ENCODE measurements around the gene OSBPL7. TPM values are rescaled to one million over a fixed set of nuclear protein-coding genes. Genes with fewer than 3 reads are reported as not detected.

The OSBPL7 gene
- total RNA-seq, 4 donors from 2014 or later: 0.89 to 4.6 (median 1.6) TPM

DNA sequence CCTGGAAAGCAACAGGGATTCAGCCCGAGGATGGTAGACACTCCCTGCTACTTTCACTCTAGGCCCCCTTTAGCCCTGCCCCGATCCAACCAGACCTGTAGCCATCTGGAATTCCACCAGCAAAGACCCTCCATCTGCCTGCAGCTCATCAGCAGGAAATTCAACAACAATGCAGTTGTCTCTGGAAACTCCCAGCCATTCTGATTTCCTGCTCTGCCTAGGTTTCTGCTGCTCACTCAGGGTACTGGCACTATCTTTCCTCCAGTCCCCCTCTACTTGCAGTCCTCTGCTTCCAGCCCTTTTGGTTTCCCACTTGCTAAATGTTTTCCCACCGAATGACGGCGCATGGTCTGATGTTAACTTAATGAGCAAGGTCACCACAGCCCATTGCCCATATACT lies 32.0 kb upstream of the OSBPL7 start:
- DNase-seq: no peak
- peaks cover 81 to 85% (median 81%) of the 10 kb centered on the region in 3 donors for H3K27me3 ChIP-seq
- no peak overlapping the region for H3K27ac ChIP-seq

DNA sequence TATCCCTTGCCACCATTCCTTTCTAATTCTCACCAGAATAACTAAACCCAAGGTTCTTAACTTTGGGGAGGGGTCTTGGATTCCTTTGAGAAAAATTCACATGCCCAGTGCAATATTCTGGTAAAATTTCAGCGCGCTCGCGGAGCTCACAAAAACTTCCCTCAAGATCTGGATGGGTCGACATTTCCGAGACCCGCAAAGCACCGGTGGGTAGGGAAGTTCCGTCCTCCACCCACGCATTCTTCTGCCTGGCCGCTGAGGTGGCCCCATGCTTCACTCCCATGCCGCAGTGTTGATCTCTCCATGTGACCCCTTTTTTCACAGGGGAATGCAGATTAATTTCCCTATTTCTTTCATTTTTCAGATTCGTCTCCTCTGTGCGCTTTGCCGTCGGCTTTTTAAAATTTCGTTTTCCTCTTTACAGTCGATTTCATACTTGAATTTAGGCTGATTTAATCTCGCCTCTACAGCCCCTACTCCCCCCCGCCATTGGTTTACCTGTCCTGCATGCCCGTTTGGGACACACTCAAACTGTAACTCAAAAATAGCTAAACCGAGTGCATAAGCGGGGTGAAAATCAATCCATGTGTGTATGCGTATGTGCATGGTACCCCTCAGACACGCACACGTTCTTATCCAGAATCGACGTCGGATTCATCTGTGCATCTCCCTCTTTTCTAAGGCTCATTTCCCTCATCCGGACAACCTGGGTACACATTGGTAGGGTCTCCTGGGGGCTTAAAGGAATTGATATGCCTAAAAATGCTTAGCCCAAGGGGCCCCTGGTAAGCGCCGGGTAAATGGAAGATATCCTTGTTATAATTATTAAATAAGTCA lies 30.7 kb upstream of the OSBPL7 start:
- intact Hi-C loops (cut with DNase I; ENCODE audit: low total_unique reads): no loop called here
- Histone ChIP-seq H3K9me3 (no peaks in the 10 kb centered on the region), H3K4me3 (no peak overlapping the region), H3K27me3 (peaks cover 94 to 98% (median 94%) of the 10 kb centered on the region in 3 donors), H3K27ac (no peak overlapping the region), H3K4me1 (peaks cover 5 to 16% of the 10 kb centered on the region in 2 donors), H3K36me3 (no peaks in the 10 kb centered on the region)
- DNase-seq (no peak), ATAC-seq (no peak)
- in situ Hi-C loops (cut with MboI; ENCODE audit: low sequenced_read_pairs in 4 of 4): no loop called here
- TF ChIP-seq, protein P1, sequence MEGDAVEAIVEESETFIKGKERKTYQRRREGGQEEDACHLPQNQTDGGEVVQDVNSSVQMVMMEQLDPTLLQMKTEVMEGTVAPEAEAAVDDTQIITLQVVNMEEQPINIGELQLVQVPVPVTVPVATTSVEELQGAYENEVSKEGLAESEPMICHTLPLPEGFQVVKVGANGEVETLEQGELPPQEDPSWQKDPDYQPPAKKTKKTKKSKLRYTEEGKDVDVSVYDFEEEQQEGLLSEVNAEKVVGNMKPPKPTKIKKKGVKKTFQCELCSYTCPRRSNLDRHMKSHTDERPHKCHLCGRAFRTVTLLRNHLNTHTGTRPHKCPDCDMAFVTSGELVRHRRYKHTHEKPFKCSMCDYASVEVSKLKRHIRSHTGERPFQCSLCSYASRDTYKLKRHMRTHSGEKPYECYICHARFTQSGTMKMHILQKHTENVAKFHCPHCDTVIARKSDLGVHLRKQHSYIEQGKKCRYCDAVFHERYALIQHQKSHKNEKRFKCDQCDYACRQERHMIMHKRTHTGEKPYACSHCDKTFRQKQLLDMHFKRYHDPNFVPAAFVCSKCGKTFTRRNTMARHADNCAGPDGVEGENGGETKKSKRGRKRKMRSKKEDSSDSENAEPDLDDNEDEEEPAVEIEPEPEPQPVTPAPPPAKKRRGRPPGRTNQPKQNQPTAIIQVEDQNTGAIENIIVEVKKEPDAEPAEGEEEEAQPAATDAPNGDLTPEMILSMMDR (IDR thresholded peaks at IDR 0.05 in 4 of 5, conservative IDR thresholded peaks at IDR 0.05 in 1 of 5): no peak

More for the DNA sequence above, 32.0 kb upstream of the OSBPL7 start:
- peaks cover 5 to 16% of the 10 kb centered on the region in 2 donors for H3K4me1 ChIP-seq
- no peaks in the 10 kb centered on the region for H3K36me3 ChIP-seq
- no peaks in the 10 kb centered on the region for H3K9me3 ChIP-seq
- intact Hi-C loops (cut with DNase I; ENCODE audit: low total_unique reads) (no loop called here), in situ Hi-C loops (cut with MboI; ENCODE audit: low sequenced_read_pairs in 4 of 4) (no loop called here)
- no peak for ATAC-seq
- no peak for TF ChIP-seq POLR2A (IDR thresholded peaks at IDR 0.05)
- TF ChIP-seq, protein P1 (IDR thresholded peaks at IDR 0.05 in 4 of 5, conservative IDR thresholded peaks at IDR 0.05 in 1 of 5): no peak
- H3K4me3 ChIP-seq: no peak overlapping the region

DNA sequence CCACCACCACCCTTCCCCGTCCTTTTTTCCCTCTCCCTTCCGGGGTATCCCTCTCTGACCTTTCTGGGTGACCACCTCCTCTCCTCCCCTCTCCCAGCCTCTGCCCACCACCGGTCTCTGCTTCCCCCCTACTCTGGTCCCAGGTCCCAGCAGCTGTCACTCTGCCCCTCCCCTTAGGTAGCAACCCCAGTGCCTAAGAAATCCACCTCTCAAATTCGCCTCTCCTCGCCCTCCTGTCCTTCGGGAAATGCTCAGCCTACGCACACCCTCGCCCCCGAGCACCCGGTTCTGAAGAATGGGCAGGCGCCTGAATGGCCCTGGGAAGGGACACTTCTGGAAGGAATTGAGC lies 30.1 kb upstream of the OSBPL7 start:
- Histone ChIP-seq H3K4me1 (peaks cover 5 to 16% of the 10 kb centered on the region in 2 donors), H3K27ac (no peak overlapping the region), H3K27me3 (peaks cover 94 to 98% (median 95%) of the 10 kb centered on the region in 3 donors), H3K4me3 (no peak overlapping the region), H3K9me3 (no peaks in the 10 kb centered on the region), H3K36me3 (no peaks in the 10 kb centered on the region)
- TF ChIP-seq POLR2A (IDR thresholded peaks at IDR 0.05): no peak
- TF ChIP-seq, protein P1 (IDR thresholded peaks at IDR 0.05 in 4 of 5, conservative IDR thresholded peaks at IDR 0.05 in 1 of 5): no peak
- intact Hi-C loops (cut with DNase I; ENCODE audit: low total_unique reads): no loop called here
- DNase-seq (no peak), ATAC-seq (no peak)
- in situ Hi-C loops (cut with MboI; ENCODE audit: low sequenced_read_pairs in 4 of 4): no loop called here

DNA sequence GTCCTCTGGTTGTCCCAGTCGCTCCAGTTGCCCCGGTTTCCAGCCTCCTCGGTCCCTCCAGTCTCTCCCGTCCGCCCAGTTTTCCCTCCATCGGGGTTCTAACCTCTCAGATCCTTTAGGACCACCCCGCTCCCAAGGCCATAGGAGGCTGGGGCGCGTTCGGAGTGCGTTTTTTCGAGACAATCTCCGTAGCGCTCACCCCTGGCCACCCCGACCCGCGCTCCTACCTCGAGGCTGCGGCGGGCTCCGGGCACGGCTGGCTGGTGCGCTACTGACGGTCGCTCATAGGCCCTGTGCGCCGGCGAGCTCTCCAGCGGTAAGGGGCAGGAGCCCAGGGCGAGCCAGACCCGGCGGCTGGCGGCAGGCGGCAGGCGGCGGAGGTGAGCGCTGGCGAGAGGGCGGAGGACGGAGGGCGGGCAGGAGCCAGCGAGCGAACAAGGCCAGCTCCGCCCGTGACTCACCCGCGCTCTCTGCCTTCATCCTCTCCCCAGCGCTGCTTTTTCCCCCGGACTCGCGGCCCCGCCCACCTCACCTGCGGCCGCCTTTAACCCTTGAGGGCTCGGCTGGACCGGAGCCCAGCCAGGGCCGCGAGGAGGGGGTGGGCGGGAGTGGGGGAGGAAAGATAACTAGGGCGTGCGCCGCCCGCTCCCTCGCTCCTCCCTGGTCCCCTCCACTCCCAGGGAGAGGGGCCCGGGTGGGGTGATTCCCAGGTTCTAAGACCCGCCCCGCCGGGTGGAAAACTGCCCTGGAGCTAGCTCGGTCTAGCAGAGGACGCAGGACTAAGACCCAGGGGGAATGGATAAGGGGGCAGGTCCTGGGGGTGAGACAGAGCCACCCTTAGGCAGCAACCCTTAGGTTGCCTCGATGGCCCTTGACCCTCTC lies 29.3 kb upstream of the OSBPL7 start, which contains the start of gene SP6:
TSS of gene SP6 (minus strand) at position 472 of the 882 bp plus-strand sequence. CDS start 2,734 bp downstream, outside the sequence.
- in situ Hi-C loops (cut with MboI; ENCODE audit: low sequenced_read_pairs in 4 of 4) (no loop called here), intact Hi-C loops (cut with DNase I; ENCODE audit: low total_unique reads) (no loop called here)
- no peaks in the 10 kb centered on the region for H3K9me3 ChIP-seq
- TF ChIP-seq POLR2A (IDR thresholded peaks at IDR 0.05): no peak
- TF ChIP-seq, protein P1 (IDR thresholded peaks at IDR 0.05 in 4 of 5, conservative IDR thresholded peaks at IDR 0.05 in 1 of 5): no peak
- H3K27ac ChIP-seq: no peak within 1 kb of the TSS
- peak within 1 kb of the TSS; percentile 28 to 44 (median 40) for H3K4me3 ChIP-seq
- peaks cover 5 to 16% of the 10 kb centered on the region in 2 donors for H3K4me1 ChIP-seq
- ATAC-seq (peak; percentile 43 to 76), DNase-seq (no peak)
- no peaks in the 10 kb centered on the region for H3K36me3 ChIP-seq
- peaks cover 95 to 98% (median 96%) of the 10 kb centered on the region in 3 donors for H3K27me3 ChIP-seq
